Activated CD4-positive, alpha-beta T cell treated with anti-CD3 and anti-CD28 coated beads, Interleukin-2, amount 50 U/mL, for 24 hours (primary cell): Measurements from ENCODE around the gene CNST.
"Not testable (repeated sequence)": the region's sequence is repeated elsewhere in the genome, so short reads cannot be mapped to it uniquely, and the experiment has no call there.

Experiments used
- DNase-seq, 2 donors: peaks; one replicate each; pipeline ENCODE4 v3.0.0-alpha.2; 2020; ENCODE audit warnings: low read depth in 1 of 2, low spot score in 1 of 2

CNST gene

GRCh38 chr1:246583448-246584185 is 17.4 kb downstream of the CNST start:
- no peak for DNase-seq

- no peak for DNase-seq
Measured at GRCh38 chr1:246587032-246587431, 20.8 kb downstream of the CNST start.

GRCh38 chr1:246587606-246588005 is 21.4 kb downstream of the CNST start:
- DNase-seq, result no peak

- no peak for DNase-seq
Measured at GRCh38 chr1:246588159-246588721, 22.0 kb downstream of the CNST start.

- not testable (repeated sequence) for DNase-seq
Measured at GRCh38 chr1:246589919-246590318, 23.7 kb downstream of the CNST start.

GRCh38 chr1:246591047-246591446 is 24.8 kb downstream of the CNST start:
- no peak for DNase-seq

GRCh38 chr1:246591504-246591903 is 25.2 kb downstream of the CNST start:
- DNase-seq, result no peak

GRCh38 chr1:246591958-246592357 is 25.7 kb downstream of the CNST start:
- no peak for DNase-seq

- no peak for DNase-seq
Measured at GRCh38 chr1:246592695-246593094, 26.4 kb downstream of the CNST start.

- DNase-seq, result no peak
Measured at GRCh38 chr1:246595146-246595545, 28.9 kb downstream of the CNST start.

GRCh38 chr1:246597340-246597739 is 31.1 kb downstream of the CNST start:
- no peak for DNase-seq

GRCh38 chr1:246597971-246598370 is 31.7 kb downstream of the CNST start:
- no peak for DNase-seq

GRCh38 chr1:246599315-246599714 is 33.1 kb downstream of the CNST start:
- DNase-seq, result no peak

GRCh38 chr1:246600579-246600978 is 34.3 kb downstream of the CNST start:
- no peak for DNase-seq

GRCh38 chr1:246602194-246602593 is 35.9 kb downstream of the CNST start:
- DNase-seq, result no peak

- DNase-seq, result not testable (repeated sequence)
Measured at GRCh38 chr1:246605231-246605630, 39.0 kb downstream of the CNST start.

- no peak for DNase-seq
Measured at GRCh38 chr1:246607462-246607861, 41.2 kb downstream of the CNST start.

- DNase-seq, result peak in 1 of 2 donors; percentile 11
Measured at GRCh38 chr1:246608616-246609376, 42.5 kb downstream of the CNST start.

GRCh38 chr1:246609632-246610031 is 43.4 kb downstream of the CNST start:
- DNase-seq, result no peak

GRCh38 chr1:246613096-246613758 is 47.0 kb downstream of the CNST start:
- DNase-seq, result no peak

GRCh38 chr1:246617156-246617555 is 50.9 kb downstream of the CNST start:
- DNase-seq, result no peak

GRCh38 chr1:246617768-246618167 is 51.5 kb downstream of the CNST start:
- DNase-seq, result no peak
